Neural cell (in vitro differentiated cells): Measurements from ENCODE around the gene UBE2H.

Source experiments
- POLR2AphosphoS5 ChIP-seq: IDR thresholded peaks from 2 replicates; pipeline ENCODE4 v1.6.1; 2012
- SMC3 ChIP-seq: fragments of 450-650 bp; conservative IDR thresholded peaks from 2 replicates; pipeline ENCODE4 v1.6.1; 2014; ENCODE audit warnings: antibody characterized with exemption, mild to moderate bottlenecking, moderate library complexity; ENCODE audit not compliant: poor library complexity
- TF ChIP-seq, protein P1 (sequence below): fragments of 450-650 bp; IDR thresholded peaks from 2 replicates; pipeline ENCODE4 v1.5.1; 2014; ENCODE audit warnings: antibody characterized with exemption, mild to moderate bottlenecking, moderate library complexity; ENCODE audit not compliant: poor library complexity, severe bottlenecking

DNA sequence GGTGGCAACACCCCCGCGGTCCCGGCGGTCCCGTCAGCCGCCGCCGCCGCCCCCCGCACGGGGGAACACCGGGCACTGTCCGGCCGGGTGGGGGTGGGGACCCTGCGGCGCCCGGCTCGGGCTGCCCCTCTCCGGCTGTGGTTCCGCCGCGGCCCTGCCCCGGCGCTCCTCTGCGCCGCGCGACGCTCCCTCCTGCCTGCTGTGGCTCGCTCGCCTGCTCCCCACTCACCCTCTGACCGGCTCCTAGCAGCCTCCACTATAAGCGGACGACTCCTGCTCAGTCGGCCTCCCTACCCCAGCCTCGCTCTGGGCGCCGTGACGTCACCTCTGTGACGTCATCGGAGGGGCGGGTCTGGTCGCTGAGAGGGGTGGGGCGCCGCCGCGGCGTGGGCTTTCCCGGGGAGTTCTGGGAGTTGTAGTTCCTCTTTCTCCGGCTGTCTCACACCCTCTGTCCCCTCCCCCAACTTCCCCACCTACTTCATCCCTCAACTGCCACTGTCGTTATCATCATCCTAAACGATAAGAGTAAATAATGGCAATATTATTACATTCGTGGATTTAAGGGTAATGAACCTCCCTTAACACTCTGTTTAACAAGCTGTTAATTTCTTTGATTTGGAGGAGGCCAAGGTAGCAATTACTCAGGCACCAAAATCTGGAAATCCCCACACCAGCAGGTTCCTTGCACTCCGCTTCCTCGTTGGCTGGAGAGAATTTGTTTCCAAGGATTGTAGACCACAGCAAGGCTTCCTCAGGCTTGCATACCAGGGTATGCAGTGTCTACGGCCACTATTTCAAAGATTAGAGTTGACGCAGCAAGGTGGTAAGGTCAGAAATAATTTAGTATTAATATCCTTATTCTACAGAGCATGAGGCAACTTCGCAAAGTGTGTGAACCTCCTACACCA is at the start of gene UBE2H:
- TF ChIP-seq, protein P1, sequence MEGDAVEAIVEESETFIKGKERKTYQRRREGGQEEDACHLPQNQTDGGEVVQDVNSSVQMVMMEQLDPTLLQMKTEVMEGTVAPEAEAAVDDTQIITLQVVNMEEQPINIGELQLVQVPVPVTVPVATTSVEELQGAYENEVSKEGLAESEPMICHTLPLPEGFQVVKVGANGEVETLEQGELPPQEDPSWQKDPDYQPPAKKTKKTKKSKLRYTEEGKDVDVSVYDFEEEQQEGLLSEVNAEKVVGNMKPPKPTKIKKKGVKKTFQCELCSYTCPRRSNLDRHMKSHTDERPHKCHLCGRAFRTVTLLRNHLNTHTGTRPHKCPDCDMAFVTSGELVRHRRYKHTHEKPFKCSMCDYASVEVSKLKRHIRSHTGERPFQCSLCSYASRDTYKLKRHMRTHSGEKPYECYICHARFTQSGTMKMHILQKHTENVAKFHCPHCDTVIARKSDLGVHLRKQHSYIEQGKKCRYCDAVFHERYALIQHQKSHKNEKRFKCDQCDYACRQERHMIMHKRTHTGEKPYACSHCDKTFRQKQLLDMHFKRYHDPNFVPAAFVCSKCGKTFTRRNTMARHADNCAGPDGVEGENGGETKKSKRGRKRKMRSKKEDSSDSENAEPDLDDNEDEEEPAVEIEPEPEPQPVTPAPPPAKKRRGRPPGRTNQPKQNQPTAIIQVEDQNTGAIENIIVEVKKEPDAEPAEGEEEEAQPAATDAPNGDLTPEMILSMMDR = no peak
- TF ChIP-seq SMC3 (peak; percentile 24), POLR2AphosphoS5 (peak; percentile 99)
